Natural killer cell (primary cell): ENCODE data around the gene ADAMTS17. TPM values are rescaled to one million over a fixed set of nuclear protein-coding genes. Genes with fewer than 3 reads are reported as not detected.

Experiments
- ATAC-seq, 3 donors: fragments of 150-1000 bp in 2 of 3; fragments of 200-7000 bp in 1 of 3; cut with Tn5 transposase; 1 replicate in 1 of 3; 2 replicates in 2 of 3; pipeline ENCODE4 v1.10.0; 2021; ENCODE audit warnings: mild to moderate bottlenecking in 2 of 3, moderate library complexity in 2 of 3
- DNase-seq, 2 donors: peaks; one replicate each; pipeline versions ENCODE4 v3.0.0 to v3.0.0-alpha.2; 2013 to 2021; ENCODE audit warnings: mixed read lengths in 1 of 2
- H3K27ac ChIP-seq: one replicate; pipeline ENCODE4 v1.5.1; 2013; ENCODE audit warnings: mild to moderate bottlenecking, low read length
- H3K27me3 ChIP-seq: one replicate; pipeline ENCODE4 v1.6.1; 2013; ENCODE audit warnings: low read length; ENCODE audit not compliant: control insufficient read depth, insufficient read depth
- H3K36me3 ChIP-seq: one replicate; pipeline ENCODE4 v1.6.1; 2013; ENCODE audit warnings: low read length; ENCODE audit not compliant: control insufficient read depth, insufficient read depth
- H3K4me1 ChIP-seq: one replicate; pipeline ENCODE4 v1.6.1; 2013; ENCODE audit warnings: low read length; ENCODE audit not compliant: control insufficient read depth, insufficient read depth
- H3K4me3 ChIP-seq: one replicate; pipeline ENCODE4 v1.5.1; 2013; ENCODE audit warnings: low read length
- H3K9me3 ChIP-seq: one replicate; pipeline ENCODE4 v1.6.1; 2013; ENCODE audit warnings: low read length; ENCODE audit not compliant: control insufficient read depth, insufficient read depth
- H3K27ac Mint-ChIP-seq, 2 donors: one replicate each; pipeline ENCODE4 v1.8.0; 2022; ENCODE audit warnings: mild to moderate bottlenecking in 2 of 2, mixed read lengths in 2 of 2, moderate library complexity in 1 of 2
- H3K27me3 Mint-ChIP-seq, 2 donors: one replicate each; pipeline ENCODE4 v1.8.0; 2022; ENCODE audit warnings: low read depth in 2 of 2, mixed read lengths in 2 of 2
- H3K36me3 Mint-ChIP-seq: one replicate; pipeline ENCODE4 v1.8.0; 2022; ENCODE audit warnings: mixed read lengths
- H3K4me1 Mint-ChIP-seq, 2 donors: one replicate each; pipeline ENCODE4 v1.8.0; 2022; ENCODE audit warnings: mixed read lengths in 2 of 2
- H3K4me3 Mint-ChIP-seq: one replicate; pipeline ENCODE4 v1.8.0; 2022; ENCODE audit warnings: mild to moderate bottlenecking, moderate library complexity, mixed read lengths
- H3K9me3 Mint-ChIP-seq, 2 donors: one replicate each; pipeline ENCODE4 v1.8.0; 2022; ENCODE audit warnings: mixed read lengths in 2 of 2
- WGBS: methylation state at CpG from one replicate; pipeline ENCODE4 v1.1.7; 2013; ENCODE audit warnings: missing lambda C conversion rate; ENCODE audit not compliant: insufficient coverage; 5-methylcytosine and 5-hydroxymethylcytosine counted together
- intact Hi-C: fragments of 100-400 bp; cut with micrococcal nuclease; formaldehyde crosslinking; loops from one replicate; pipeline ENCODE4 v1.14.2; 2022
- total RNA-seq, 4 donors: library from RNA; stranded (reverse); fragments of 120-200 nt in 1 of 4; gene quantifications; one replicate each; pipeline versions ENCODE4 v1.2.3 to v1.2.4, GENCODE V29; 2013 to 2022
- TF ChIP-seq, protein P1 (sequence below): fragments of 200-600 bp; IDR thresholded peaks from one replicate; pipeline ENCODE4 v1.8.0; 2022; ENCODE audit warnings: antibody characterized with exemption

Gene ADAMTS17
- total RNA-seq, 3 donors from 2014 or later (not counting 1 experiment from before 2014, with no cell fraction given): 4.8 to 9.5 (median 5.3) TPM

DNA sequence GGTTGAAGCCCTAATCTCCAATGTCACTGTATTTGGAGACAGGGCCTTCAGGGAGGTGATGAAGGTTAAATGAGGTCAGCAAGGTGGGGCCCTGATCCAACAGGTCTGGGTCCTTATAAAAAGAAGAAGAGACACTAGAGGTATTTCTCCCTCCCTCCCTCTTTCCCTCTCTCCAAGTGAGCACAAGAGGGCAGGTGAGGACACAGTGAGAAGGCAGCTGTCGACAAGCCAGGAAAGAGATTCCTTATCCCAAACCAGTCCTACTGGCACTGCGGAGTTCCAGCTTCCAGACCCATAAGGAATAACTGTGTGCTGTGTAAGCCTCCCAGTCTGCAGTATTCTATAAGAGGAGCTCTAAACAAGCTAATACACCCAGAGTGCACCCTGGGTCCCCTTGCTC is 134.7 kb downstream of the ADAMTS17 start:
- peaks cover 7 to 13% of the 10 kb centered on the region in 2 donors for H3K4me1 Mint-ChIP-seq
- H3K36me3 Mint-ChIP-seq: peaks cover 7% of the 10 kb centered on the region
- TF ChIP-seq, protein P1, sequence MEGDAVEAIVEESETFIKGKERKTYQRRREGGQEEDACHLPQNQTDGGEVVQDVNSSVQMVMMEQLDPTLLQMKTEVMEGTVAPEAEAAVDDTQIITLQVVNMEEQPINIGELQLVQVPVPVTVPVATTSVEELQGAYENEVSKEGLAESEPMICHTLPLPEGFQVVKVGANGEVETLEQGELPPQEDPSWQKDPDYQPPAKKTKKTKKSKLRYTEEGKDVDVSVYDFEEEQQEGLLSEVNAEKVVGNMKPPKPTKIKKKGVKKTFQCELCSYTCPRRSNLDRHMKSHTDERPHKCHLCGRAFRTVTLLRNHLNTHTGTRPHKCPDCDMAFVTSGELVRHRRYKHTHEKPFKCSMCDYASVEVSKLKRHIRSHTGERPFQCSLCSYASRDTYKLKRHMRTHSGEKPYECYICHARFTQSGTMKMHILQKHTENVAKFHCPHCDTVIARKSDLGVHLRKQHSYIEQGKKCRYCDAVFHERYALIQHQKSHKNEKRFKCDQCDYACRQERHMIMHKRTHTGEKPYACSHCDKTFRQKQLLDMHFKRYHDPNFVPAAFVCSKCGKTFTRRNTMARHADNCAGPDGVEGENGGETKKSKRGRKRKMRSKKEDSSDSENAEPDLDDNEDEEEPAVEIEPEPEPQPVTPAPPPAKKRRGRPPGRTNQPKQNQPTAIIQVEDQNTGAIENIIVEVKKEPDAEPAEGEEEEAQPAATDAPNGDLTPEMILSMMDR: no peak
- Histone ChIP-seq H3K27me3 (peaks cover 4% of the 10 kb centered on the region), H3K27ac (no peak overlapping the region), H3K4me1 (peaks cover 10% of the 10 kb centered on the region), H3K9me3 (no peaks in the 10 kb centered on the region), H3K4me3 (no peak overlapping the region), H3K36me3 (no peaks in the 10 kb centered on the region)
- H3K9me3 Mint-ChIP-seq: no peaks in the 10 kb centered on the region
- H3K27ac Mint-ChIP-seq: no peak overlapping the region
- no peak overlapping the region for H3K4me3 Mint-ChIP-seq
- intact Hi-C loops: no loop called here
- no peak for DNase-seq
- peaks cover 14 to 36% of the 10 kb centered on the region in 2 donors for H3K27me3 Mint-ChIP-seq
- WGBS: 89% methylated on average over 2 of the region's 2 CpGs
- ATAC-seq: no peak

DNA sequence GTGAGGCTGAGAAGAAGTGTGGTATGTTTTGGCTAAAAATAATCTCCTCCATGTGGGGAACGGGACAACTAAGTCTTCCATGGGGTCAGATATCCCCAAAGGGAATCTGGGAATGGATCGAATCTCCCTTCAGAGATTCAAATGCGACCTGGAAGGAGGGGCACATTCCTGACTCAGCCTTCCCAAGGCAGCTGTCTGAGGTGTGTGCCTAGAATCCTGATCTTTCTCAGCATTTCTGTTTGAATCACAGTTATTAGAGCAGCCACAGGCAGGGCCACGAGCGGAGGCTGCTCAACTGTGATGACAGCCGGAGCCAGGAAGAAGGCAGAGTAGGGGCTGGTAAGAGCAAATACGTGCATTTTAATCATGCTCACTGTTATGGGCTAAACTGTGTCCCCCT is 135.1 kb downstream of the ADAMTS17 start:
- Histone ChIP-seq H3K9me3 (no peaks in the 10 kb centered on the region), H3K36me3 (no peaks in the 10 kb centered on the region), H3K27me3 (peaks cover 4% of the 10 kb centered on the region), H3K27ac (no peak overlapping the region), H3K4me1 (peaks cover 14% of the 10 kb centered on the region), H3K4me3 (no peak overlapping the region)
- H3K4me1 Mint-ChIP-seq: peaks cover 12 to 17% of the 10 kb centered on the region in 2 donors
- TF ChIP-seq, protein P1: no peak
- no peak for ATAC-seq
- H3K36me3 Mint-ChIP-seq: peaks cover 7% of the 10 kb centered on the region
- H3K4me3 Mint-ChIP-seq: no peak overlapping the region
- 84% methylated on average over 7 of the region's 7 CpGs for WGBS
- peaks cover 14 to 36% of the 10 kb centered on the region in 2 donors for H3K27me3 Mint-ChIP-seq
- DNase-seq: no peak
- intact Hi-C loops: no loop called here
- H3K9me3 Mint-ChIP-seq: no peaks in the 10 kb centered on the region
- no peak overlapping the region for H3K27ac Mint-ChIP-seq

GRCh38 chr15:100205549-100206295 is 136.1 kb downstream of the ADAMTS17 start:
- no peaks in the 10 kb centered on the region for H3K36me3 ChIP-seq
- H3K36me3 Mint-ChIP-seq: peaks cover 7% of the 10 kb centered on the region
- H3K4me3 ChIP-seq: no peak overlapping the region
- H3K27ac Mint-ChIP-seq: no peak overlapping the region
- no peaks in the 10 kb centered on the region for H3K9me3 ChIP-seq
- H3K4me3 Mint-ChIP-seq: no peak overlapping the region
- peaks cover 21 to 26% of the 10 kb centered on the region in 2 donors for H3K4me1 Mint-ChIP-seq
- no peaks in the 10 kb centered on the region for H3K9me3 Mint-ChIP-seq
- DNase-seq (no peak), ATAC-seq (no peak)
- H3K27me3 ChIP-seq: peaks cover 4% of the 10 kb centered on the region
- 78% methylated on average over 17 of the region's 17 CpGs for WGBS
- intact Hi-C loops: no loop called here
- H3K27ac ChIP-seq: no peak overlapping the region
- H3K4me1 ChIP-seq: peaks cover 23% of the 10 kb centered on the region
- peaks cover 12 to 36% of the 10 kb centered on the region in 2 donors for H3K27me3 Mint-ChIP-seq
- TF ChIP-seq, protein P1: no peak
